HG02678 (cell line): ENCODE measurements around the gene DLX5.

ENCODE experiments used
- ATAC-seq: cut with Tn5 transposase; IDR thresholded peaks from one replicate; pipeline ENCODE4 v1.9.1; 2021; ENCODE audit warnings: mild to moderate bottlenecking, moderate library complexity; ENCODE audit not compliant: unreplicated experiment

The DLX5 gene

GRCh38 chr7:96992192-96993005 is 32.2 kb downstream of the DLX5 start:
- ATAC-seq, result no peak

- no peak for ATAC-seq
Measured at GRCh38 chr7:96991546-96992191, 33.0 kb downstream of the DLX5 start.

- no peak for ATAC-seq
Measured at GRCh38 chr7:96989859-96990317, 34.7 kb downstream of the DLX5 start.

- ATAC-seq, result no peak
Measured at GRCh38 chr7:96989241-96989858, 35.3 kb downstream of the DLX5 start.

- ATAC-seq, result no peak
Measured at GRCh38 chr7:96987719-96988118, 36.9 kb downstream of the DLX5 start.

GRCh38 chr7:96986901-96987300 is 37.7 kb downstream of the DLX5 start:
- no peak for ATAC-seq

GRCh38 chr7:96985992-96986391 is 38.6 kb downstream of the DLX5 start:
- ATAC-seq, result no peak

- no peak for ATAC-seq
Measured at GRCh38 chr7:96982586-96982985, 42.0 kb downstream of the DLX5 start.

GRCh38 chr7:96979551-96980276 is 44.9 kb downstream of the DLX5 start:
- ATAC-seq, result no peak

GRCh38 chr7:96977445-96977844 is 47.2 kb downstream of the DLX5 start:
- no peak for ATAC-seq

- no peak for ATAC-seq
Measured at GRCh38 chr7:96976106-96976505, 48.5 kb downstream of the DLX5 start.

GRCh38 chr7:96973986-96974385 is 50.6 kb downstream of the DLX5 start:
- no peak for ATAC-seq

GRCh38 chr7:96970739-96971138 is 53.9 kb downstream of the DLX5 start:
- ATAC-seq, result no peak
